ENCODE data around the gene EPB42.

DNA sequence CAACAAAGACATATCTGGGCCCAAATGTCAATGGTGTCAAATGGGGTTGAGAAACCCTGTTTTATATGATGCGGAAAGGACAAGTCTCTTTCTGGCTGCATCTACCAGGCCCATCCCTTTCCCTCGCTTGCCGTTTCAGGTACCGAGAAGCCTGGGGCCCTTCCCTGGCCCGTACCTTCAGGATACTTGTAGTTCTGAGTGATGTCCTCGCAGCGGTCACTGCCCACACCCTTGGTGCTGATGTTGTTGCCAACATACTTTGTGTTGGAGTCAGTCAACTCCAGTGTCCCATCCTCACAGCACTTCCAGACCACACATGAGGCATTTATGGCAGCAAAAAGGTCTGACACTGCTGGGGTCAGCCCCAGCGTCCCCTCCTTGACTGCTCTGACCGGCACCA lies 13.8 kb downstream of the EPB42 start:
- no peak for TF ChIP-seq POLR2A (IDR thresholded peaks at IDR 0.05)
- TF ChIP-seq, protein P1, sequence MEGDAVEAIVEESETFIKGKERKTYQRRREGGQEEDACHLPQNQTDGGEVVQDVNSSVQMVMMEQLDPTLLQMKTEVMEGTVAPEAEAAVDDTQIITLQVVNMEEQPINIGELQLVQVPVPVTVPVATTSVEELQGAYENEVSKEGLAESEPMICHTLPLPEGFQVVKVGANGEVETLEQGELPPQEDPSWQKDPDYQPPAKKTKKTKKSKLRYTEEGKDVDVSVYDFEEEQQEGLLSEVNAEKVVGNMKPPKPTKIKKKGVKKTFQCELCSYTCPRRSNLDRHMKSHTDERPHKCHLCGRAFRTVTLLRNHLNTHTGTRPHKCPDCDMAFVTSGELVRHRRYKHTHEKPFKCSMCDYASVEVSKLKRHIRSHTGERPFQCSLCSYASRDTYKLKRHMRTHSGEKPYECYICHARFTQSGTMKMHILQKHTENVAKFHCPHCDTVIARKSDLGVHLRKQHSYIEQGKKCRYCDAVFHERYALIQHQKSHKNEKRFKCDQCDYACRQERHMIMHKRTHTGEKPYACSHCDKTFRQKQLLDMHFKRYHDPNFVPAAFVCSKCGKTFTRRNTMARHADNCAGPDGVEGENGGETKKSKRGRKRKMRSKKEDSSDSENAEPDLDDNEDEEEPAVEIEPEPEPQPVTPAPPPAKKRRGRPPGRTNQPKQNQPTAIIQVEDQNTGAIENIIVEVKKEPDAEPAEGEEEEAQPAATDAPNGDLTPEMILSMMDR (IDR thresholded peaks at IDR 0.05): no peak
- TF ChIP-seq EP300 (IDR thresholded peaks at IDR 0.05): no peak
